Measurements from ENCODE around the gene PANX2.
A peak's percentile ranks its signal among the peaks of the same experiment; 100 is the strongest.
"Not testable (repeated sequence)": the region's sequence is repeated elsewhere in the genome, so short reads cannot be mapped to it uniquely, and the experiment has no call there.

The PANX2 gene

GRCh38 chr22:50146439-50147238 lies 23.9 kb upstream of the PANX2 start:
- in situ Hi-C loops (cut with HindIII; ENCODE audit: low pct_ligation_motif_present, low pct_unique_long_range_greater_than_20kb, low sequenced_read_pairs) = no loop called here
- DNase-seq = peak; percentile 70

- DNase-seq; in situ Hi-C loops (cut with HindIII; ENCODE audit: low pct_ligation_motif_present, low pct_unique_long_range_greater_than_20kb, low sequenced_read_pairs): not testable (repeated sequence)
Measured at GRCh38 chr22:50147258-50148165, 23.0 kb upstream of the PANX2 start.

- DNase-seq = no peak
- in situ Hi-C loops (cut with HindIII; ENCODE audit: low pct_ligation_motif_present, low pct_unique_long_range_greater_than_20kb, low sequenced_read_pairs) = no loop called here
Measured at GRCh38 chr22:50148166-50148500, 22.4 kb upstream of the PANX2 start.

GRCh38 chr22:50148991-50149721 lies 21.4 kb upstream of the PANX2 start:
- in situ Hi-C loops (cut with HindIII; ENCODE audit: low pct_ligation_motif_present, low pct_unique_long_range_greater_than_20kb, low sequenced_read_pairs) = no loop called here
- DNase-seq = peak; percentile 87

- DNase-seq = peak; percentile 28
- in situ Hi-C loops (cut with HindIII; ENCODE audit: low pct_ligation_motif_present, low pct_unique_long_range_greater_than_20kb, low sequenced_read_pairs) = no loop called here
Measured at GRCh38 chr22:50150161-50151129, 20.1 kb upstream of the PANX2 start.

- in situ Hi-C loops (cut with HindIII; ENCODE audit: low pct_ligation_motif_present, low pct_unique_long_range_greater_than_20kb, low sequenced_read_pairs) = no loop called here
- no peak for DNase-seq
Measured at GRCh38 chr22:50151571-50152537, 18.7 kb upstream of the PANX2 start.

- in situ Hi-C loops (cut with HindIII; ENCODE audit: low pct_ligation_motif_present, low pct_unique_long_range_greater_than_20kb, low sequenced_read_pairs) = no loop called here
- no peak for DNase-seq
Measured at GRCh38 chr22:50153056-50153755, 17.3 kb upstream of the PANX2 start.

- DNase-seq = no peak
- in situ Hi-C loops (cut with HindIII; ENCODE audit: low pct_ligation_motif_present, low pct_unique_long_range_greater_than_20kb, low sequenced_read_pairs) = no loop called here
Measured at GRCh38 chr22:50153756-50154140, 16.8 kb upstream of the PANX2 start.

- in situ Hi-C loops (cut with HindIII; ENCODE audit: low pct_ligation_motif_present, low pct_unique_long_range_greater_than_20kb, low sequenced_read_pairs) = no loop called here
- DNase-seq = no peak
Measured at GRCh38 chr22:50157709-50158375, 12.7 kb upstream of the PANX2 start.

GRCh38 chr22:50160947-50161346 lies 9.6 kb upstream of the PANX2 start:
- DNase-seq = no peak
- in situ Hi-C loops (cut with HindIII; ENCODE audit: low pct_ligation_motif_present, low pct_unique_long_range_greater_than_20kb, low sequenced_read_pairs) = no loop called here

GRCh38 chr22:50161508-50162390 lies 8.8 kb upstream of the PANX2 start:
- in situ Hi-C loops (cut with HindIII; ENCODE audit: low pct_ligation_motif_present, low pct_unique_long_range_greater_than_20kb, low sequenced_read_pairs) = no loop called here
- no peak for DNase-seq

- DNase-seq = no peak
- in situ Hi-C loops (cut with HindIII; ENCODE audit: low pct_ligation_motif_present, low pct_unique_long_range_greater_than_20kb, low sequenced_read_pairs) = no loop called here
Measured at GRCh38 chr22:50162391-50162956, 8.1 kb upstream of the PANX2 start.

GRCh38 chr22:50165436-50166123 lies 5.0 kb upstream of the PANX2 start:
- no peak for DNase-seq
- in situ Hi-C loops (cut with HindIII; ENCODE audit: low pct_ligation_motif_present, low pct_unique_long_range_greater_than_20kb, low sequenced_read_pairs) = no loop called here

Measured in ACHN (cell line).